HepG2 (cell line): ENCODE measurements around the gene MSMB. TPM values are rescaled to one million over a fixed set of nuclear protein-coding genes. Genes with fewer than 3 reads are reported as not detected.

Source experiments
- PAF1 ChIP-seq: IDR thresholded peaks from 2 replicates; pipeline ENCODE4 v1.6.1; 2016; ENCODE audit warnings: missing genetic modification reagents, missing compliant biosample characterization
- PTBP1 ChIP-seq: fragments of 200-400 bp; formaldehyde crosslinking; IDR thresholded peaks from 2 replicates; pipeline ENCODE4 v1.6.1; 2018; ENCODE audit warnings: low read length, low read depth; ENCODE audit not compliant: poor library complexity, severe bottlenecking
- REPIN1 ChIP-seq: sonication (generic); formaldehyde crosslinking; IDR thresholded peaks from 2 replicates; pipeline ENCODE4 v1.8.0; 2022; ENCODE audit warnings: missing genetic modification reagents, low read depth, mild to moderate bottlenecking, borderline replicate concordance
- SKI ChIP-seq: fragments of 450-650 bp; IDR thresholded peaks from one replicate; pipeline ENCODE4 v1.6.1; 2018; ENCODE audit warnings: mild to moderate bottlenecking; ENCODE audit not compliant: partially characterized antibody
- ZFP41 ChIP-seq: sonication (generic); formaldehyde crosslinking; IDR thresholded peaks from 2 replicates; pipeline ENCODE4 v1.4.0; 2020; ENCODE audit warnings: mild to moderate bottlenecking, missing genetic modification reagents, borderline replicate concordance
- ZNF232 ChIP-seq: sonication (generic); formaldehyde crosslinking; IDR thresholded peaks from 2 replicates; pipeline ENCODE4 v1.4.0; 2020; ENCODE audit warnings: missing genetic modification reagents, borderline replicate concordance
- ZNF24 ChIP-seq: fragments of 450-650 bp; IDR thresholded peaks from 2 replicates; pipeline ENCODE4 v1.6.1; 2017; ENCODE audit warnings: antibody characterized with exemption, mild to moderate bottlenecking
- ZNF282 ChIP-seq: fragments of 450-650 bp; IDR thresholded peaks from 2 replicates; pipeline ENCODE4 v1.6.1; 2018; ENCODE audit not compliant: partially characterized antibody
- ZNF749 ChIP-seq: sonication (generic); formaldehyde crosslinking; IDR thresholded peaks from 2 replicates; pipeline ENCODE4 v1.8.0; 2022; ENCODE audit warnings: mild to moderate bottlenecking, missing genetic modification reagents, moderate library complexity, borderline replicate concordance
- polyA plus RNA-seq, 8 experiments: library from polyadenylated mRNA; depleted of rRNA in 3 of 8; stranded (reverse) in 7 of 8; unstranded in 1 of 8; fragments of >200 nt; fragmentation: Illumina TruSeq in 4 of 8; extraction: Trizol in 4 of 8; gene quantifications; 2 replicates each; pipeline versions ENCODE4 v1.2.1 to v1.2.3, GENCODE V29; 2011 to 2016; ENCODE audit warnings: low read depth in 4 of 8, missing spikeins in 1 of 8, mixed read lengths in 1 of 8; ENCODE audit not compliant: insufficient read depth in 1 of 8
- total RNA-seq, 5 experiments: library from RNA; depleted of rRNA; stranded (reverse); fragments of >200 nt; fragmentation: Illumina TruSeq; extraction: Trizol; gene quantifications; 2 replicates each; pipeline ENCODE4 v1.2.3, GENCODE V29; 2016; ENCODE audit warnings: low read depth in 1 of 5
- TF ChIP-seq, protein P1 (sequence below): sonication (generic); formaldehyde crosslinking; IDR thresholded peaks from 2 replicates; pipeline ENCODE4 v1.4.0; 2020; ENCODE audit warnings: mild to moderate bottlenecking, missing genetic modification reagents
- TF ChIP-seq, protein P2 (sequence below): sonication (generic); formaldehyde crosslinking; IDR thresholded peaks from 2 replicates; pipeline ENCODE4 v1.5.0; 2020; ENCODE audit warnings: mild to moderate bottlenecking, missing genetic modification reagents
- TF ChIP-seq, protein P3 (sequence below): sonication (generic); formaldehyde crosslinking; IDR thresholded peaks from 2 replicates; pipeline ENCODE4 v1.5.0; 2020; ENCODE audit warnings: mild to moderate bottlenecking, missing genetic modification reagents, borderline replicate concordance
- TF ChIP-seq, protein P4 (sequence below): sonication (generic); formaldehyde crosslinking; IDR thresholded peaks from 2 replicates; pipeline ENCODE4 v1.4.0; 2020; ENCODE audit warnings: mild to moderate bottlenecking, missing genetic modification reagents, borderline replicate concordance
- TF ChIP-seq, protein P5 (sequence below): sonication (generic); formaldehyde crosslinking; IDR thresholded peaks from 2 replicates; pipeline ENCODE4 v1.4.0; 2020; ENCODE audit warnings: missing genetic modification reagents

Gene MSMB
- total and polyA plus RNA-seq, 2 of the 13 experiments (the other 11 are each of a cell fraction or from before 2014, with no cell fraction given): 0.84 TPM; not detected in 1

DNA sequence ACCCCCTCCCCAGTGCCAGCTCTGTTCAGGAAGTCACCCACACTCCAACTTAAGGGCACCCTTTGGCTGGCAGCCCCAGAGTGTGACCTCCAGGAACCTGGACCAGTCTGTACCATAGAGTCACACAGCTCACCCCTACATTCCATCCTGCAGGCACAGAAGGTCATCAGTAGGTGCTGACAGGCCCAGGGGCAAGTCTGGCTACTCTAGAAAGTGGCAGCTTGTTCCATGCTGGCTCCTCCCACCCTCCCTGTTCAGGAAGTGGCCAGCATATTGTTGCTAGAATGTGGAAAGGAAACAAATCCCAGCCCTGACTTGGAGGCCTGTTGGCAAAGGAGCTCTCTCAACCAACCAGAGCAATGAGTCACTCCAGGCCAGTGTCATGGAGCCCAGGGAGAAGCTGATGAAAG, 12.5 kb downstream of the MSMB start (continued):
- TF ChIP-seq SKI: no peak
- TF ChIP-seq, protein P1, sequence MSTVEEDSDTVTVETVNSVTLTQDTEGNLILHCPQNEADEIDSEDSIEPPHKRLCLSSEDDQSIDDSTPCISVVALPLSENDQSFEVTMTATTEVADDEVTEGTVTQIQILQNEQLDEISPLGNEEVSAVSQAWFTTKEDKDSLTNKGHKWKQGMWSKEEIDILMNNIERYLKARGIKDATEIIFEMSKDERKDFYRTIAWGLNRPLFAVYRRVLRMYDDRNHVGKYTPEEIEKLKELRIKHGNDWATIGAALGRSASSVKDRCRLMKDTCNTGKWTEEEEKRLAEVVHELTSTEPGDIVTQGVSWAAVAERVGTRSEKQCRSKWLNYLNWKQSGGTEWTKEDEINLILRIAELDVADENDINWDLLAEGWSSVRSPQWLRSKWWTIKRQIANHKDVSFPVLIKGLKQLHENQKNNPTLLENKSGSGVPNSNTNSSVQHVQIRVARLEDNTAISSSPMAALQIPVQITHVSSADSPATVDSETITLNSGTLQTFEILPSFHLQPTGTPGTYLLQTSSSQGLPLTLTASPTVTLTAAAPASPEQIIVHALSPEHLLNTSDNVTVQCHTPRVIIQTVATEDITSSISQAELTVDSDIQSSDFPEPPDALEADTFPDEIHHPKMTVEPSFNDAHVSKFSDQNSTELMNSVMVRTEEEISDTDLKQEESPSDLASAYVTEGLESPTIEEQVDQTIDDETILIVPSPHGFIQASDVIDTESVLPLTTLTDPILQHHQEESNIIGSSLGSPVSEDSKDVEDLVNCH: no peak
- TF ChIP-seq, protein P2, sequence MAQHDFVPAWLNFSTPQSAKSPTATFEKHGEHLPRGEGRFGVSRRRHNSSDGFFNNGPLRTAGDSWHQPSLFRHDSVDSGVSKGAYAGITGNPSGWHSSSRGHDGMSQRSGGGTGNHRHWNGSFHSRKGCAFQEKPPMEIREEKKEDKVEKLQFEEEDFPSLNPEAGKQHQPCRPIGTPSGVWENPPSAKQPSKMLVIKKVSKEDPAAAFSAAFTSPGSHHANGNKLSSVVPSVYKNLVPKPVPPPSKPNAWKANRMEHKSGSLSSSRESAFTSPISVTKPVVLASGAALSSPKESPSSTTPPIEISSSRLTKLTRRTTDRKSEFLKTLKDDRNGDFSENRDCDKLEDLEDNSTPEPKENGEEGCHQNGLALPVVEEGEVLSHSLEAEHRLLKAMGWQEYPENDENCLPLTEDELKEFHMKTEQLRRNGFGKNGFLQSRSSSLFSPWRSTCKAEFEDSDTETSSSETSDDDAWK (CRISPR knock-in tag): no peak
- TF ChIP-seq, protein P3, sequence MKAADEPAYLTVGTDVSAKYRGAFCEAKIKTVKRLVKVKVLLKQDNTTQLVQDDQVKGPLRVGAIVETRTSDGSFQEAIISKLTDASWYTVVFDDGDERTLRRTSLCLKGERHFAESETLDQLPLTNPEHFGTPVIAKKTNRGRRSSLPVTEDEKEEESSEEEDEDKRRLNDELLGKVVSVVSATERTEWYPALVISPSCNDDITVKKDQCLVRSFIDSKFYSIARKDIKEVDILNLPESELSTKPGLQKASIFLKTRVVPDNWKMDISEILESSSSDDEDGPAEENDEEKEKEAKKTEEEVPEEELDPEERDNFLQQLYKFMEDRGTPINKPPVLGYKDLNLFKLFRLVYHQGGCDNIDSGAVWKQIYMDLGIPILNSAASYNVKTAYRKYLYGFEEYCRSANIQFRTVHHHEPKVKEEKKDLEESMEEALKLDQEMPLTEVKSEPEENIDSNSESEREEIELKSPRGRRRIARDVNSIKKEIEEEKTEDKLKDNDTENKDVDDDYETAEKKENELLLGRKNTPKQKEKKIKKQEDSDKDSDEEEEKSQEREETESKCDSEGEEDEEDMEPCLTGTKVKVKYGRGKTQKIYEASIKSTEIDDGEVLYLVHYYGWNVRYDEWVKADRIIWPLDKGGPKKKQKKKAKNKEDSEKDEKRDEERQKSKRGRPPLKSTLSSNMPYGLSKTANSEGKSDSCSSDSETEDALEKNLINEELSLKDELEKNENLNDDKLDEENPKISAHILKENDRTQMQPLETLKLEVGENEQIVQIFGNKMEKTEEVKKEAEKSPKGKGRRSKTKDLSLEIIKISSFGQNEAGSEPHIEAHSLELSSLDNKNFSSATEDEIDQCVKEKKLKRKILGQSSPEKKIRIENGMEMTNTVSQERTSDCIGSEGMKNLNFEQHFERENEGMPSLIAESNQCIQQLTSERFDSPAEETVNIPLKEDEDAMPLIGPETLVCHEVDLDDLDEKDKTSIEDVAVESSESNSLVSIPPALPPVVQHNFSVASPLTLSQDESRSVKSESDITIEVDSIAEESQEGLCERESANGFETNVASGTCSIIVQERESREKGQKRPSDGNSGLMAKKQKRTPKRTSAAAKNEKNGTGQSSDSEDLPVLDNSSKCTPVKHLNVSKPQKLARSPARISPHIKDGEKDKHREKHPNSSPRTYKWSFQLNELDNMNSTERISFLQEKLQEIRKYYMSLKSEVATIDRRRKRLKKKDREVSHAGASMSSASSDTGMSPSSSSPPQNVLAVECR (CRISPR knock-in tag): peak; percentile 13; the same call in 1 of the 2 replicates
- no peak for TF ChIP-seq ZFP41 (CRISPR knock-in tag)
- no peak for TF ChIP-seq ZNF232 (CRISPR knock-in tag)
- no peak for TF ChIP-seq ZNF24
- no peak for TF ChIP-seq REPIN1 (CRISPR knock-in tag)
- no peak for TF ChIP-seq PAF1
- TF ChIP-seq, protein P4, sequence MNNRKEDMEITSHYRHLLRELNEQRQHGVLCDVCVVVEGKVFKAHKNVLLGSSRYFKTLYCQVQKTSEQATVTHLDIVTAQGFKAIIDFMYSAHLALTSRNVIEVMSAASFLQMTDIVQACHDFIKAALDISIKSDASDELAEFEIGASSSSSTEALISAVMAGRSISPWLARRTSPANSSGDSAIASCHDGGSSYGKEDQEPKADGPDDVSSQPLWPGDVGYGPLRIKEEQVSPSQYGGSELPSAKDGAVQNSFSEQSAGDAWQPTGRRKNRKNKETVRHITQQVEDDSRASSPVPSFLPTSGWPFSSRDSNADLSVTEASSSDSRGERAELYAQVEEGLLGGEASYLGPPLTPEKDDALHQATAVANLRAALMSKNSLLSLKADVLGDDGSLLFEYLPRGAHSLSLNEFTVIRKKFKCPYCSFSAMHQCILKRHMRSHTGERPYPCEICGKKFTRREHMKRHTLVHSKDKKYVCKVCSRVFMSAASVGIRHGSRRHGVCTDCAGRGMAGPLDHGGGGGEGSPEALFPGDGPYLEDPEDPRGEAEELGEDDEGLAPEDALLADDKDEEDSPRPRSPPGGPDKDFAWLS (CRISPR knock-in tag): no peak
- TF ChIP-seq, protein P5, sequence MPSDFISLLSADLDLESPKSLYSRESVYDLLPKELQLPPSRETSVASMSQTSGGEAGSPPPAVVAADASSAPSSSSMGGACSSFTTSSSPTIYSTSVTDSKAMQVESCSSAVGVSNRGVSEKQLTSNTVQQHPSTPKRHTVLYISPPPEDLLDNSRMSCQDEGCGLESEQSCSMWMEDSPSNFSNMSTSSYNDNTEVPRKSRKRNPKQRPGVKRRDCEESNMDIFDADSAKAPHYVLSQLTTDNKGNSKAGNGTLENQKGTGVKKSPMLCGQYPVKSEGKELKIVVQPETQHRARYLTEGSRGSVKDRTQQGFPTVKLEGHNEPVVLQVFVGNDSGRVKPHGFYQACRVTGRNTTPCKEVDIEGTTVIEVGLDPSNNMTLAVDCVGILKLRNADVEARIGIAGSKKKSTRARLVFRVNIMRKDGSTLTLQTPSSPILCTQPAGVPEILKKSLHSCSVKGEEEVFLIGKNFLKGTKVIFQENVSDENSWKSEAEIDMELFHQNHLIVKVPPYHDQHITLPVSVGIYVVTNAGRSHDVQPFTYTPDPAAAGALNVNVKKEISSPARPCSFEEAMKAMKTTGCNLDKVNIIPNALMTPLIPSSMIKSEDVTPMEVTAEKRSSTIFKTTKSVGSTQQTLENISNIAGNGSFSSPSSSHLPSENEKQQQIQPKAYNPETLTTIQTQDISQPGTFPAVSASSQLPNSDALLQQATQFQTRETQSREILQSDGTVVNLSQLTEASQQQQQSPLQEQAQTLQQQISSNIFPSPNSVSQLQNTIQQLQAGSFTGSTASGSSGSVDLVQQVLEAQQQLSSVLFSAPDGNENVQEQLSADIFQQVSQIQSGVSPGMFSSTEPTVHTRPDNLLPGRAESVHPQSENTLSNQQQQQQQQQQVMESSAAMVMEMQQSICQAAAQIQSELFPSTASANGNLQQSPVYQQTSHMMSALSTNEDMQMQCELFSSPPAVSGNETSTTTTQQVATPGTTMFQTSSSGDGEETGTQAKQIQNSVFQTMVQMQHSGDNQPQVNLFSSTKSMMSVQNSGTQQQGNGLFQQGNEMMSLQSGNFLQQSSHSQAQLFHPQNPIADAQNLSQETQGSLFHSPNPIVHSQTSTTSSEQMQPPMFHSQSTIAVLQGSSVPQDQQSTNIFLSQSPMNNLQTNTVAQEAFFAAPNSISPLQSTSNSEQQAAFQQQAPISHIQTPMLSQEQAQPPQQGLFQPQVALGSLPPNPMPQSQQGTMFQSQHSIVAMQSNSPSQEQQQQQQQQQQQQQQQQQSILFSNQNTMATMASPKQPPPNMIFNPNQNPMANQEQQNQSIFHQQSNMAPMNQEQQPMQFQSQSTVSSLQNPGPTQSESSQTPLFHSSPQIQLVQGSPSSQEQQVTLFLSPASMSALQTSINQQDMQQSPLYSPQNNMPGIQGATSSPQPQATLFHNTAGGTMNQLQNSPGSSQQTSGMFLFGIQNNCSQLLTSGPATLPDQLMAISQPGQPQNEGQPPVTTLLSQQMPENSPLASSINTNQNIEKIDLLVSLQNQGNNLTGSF: no peak
- TF ChIP-seq ZNF749 (CRISPR knock-in tag): no peak
- TF ChIP-seq ZNF282: no peak
- no peak for TF ChIP-seq PTBP1
